Neural progenitor cell (in vitro differentiated cells): ENCODE measurements around the gene KIAA0825.

ENCODE experiments used
- CTCF ChIP-seq: fragments of 200-600 bp; sonication (generic); IDR thresholded peaks from 2 replicates; pipeline ENCODE4 v1.5.1; 2017; ENCODE audit warnings: antibody characterized with exemption, mild to moderate bottlenecking
- EZH2 ChIP-seq: fragments of 200-600 bp; sonication (generic); IDR thresholded peaks from 2 replicates; pipeline ENCODE4 v1.6.1; 2017; ENCODE audit warnings: antibody characterized with exemption, mild to moderate bottlenecking, moderate library complexity

- TF ChIP-seq CTCF (no peak), EZH2 (no peak)
Observed at GRCh38 chr5:94508461-94509148, 109.8 kb downstream of the KIAA0825 start.
